Heart right ventricle (tissue), 16 donors: Measurements from ENCODE around the gene ASXL3. TPM values are rescaled to one million over a fixed set of nuclear protein-coding genes. Genes with fewer than 3 reads are reported as not detected.

Source experiments
- ATAC-seq, 8 donors: fragments of 200-7000 bp; cut with Tn5 transposase; one replicate each; pipeline ENCODE4 v1.9.1; 2020; ENCODE audit warnings: mild to moderate bottlenecking in 8 of 8, moderate library complexity in 8 of 8, moderate number of reproducible peaks in 1 of 8
- DNase-seq, 2 donors: peaks; one replicate each; pipeline ENCODE4 v3.0.0-alpha.2; 2020
- H3K27ac ChIP-seq, 10 donors: fragments of 200-600 bp; sonication (generic) in 2 of 10; one replicate each; pipeline versions ENCODE4 v1.5.0 to v1.8.0; 2020 to 2022; ENCODE audit warnings: mild to moderate bottlenecking in 3 of 10
- H3K27me3 ChIP-seq, 7 donors: fragments of 200-600 bp; one replicate each; pipeline ENCODE4 v1.8.0; 2021 to 2022; ENCODE audit warnings: mild to moderate bottlenecking in 2 of 7
- H3K36me3 ChIP-seq, 9 donors: fragments of 200-600 bp; sonication (generic) in 1 of 9; one replicate each; pipeline versions ENCODE4 v1.5.0 to v1.8.0; 2020 to 2022; ENCODE audit warnings: mild to moderate bottlenecking in 2 of 9
- H3K4me1 ChIP-seq, 9 donors: fragments of 200-600 bp; sonication (generic) in 1 of 9; one replicate each; pipeline versions ENCODE4 v1.5.0 to v1.8.0; 2020 to 2022; ENCODE audit warnings: mild to moderate bottlenecking in 4 of 9
- H3K4me3 ChIP-seq, 10 donors: fragments of 200-600 bp; sonication (generic) in 2 of 10; one replicate each; pipeline versions ENCODE4 v1.5.0 to v1.8.0; 2020 to 2022; ENCODE audit warnings: mild to moderate bottlenecking in 7 of 10, moderate library complexity in 2 of 10
- H3K9me3 ChIP-seq, 11 donors: fragments of 200-600 bp in 10 of 11; sonication (generic) in 2 of 11; one replicate each; pipeline versions ENCODE4 v1.5.0 to v1.8.0; 2013 to 2022; ENCODE audit warnings: mild to moderate bottlenecking in 2 of 11, control low read depth in 1 of 11, moderate library complexity in 1 of 11
- WGBS, 2 donors: extraction: QIAGEN DNeasy Blood & Tissue Kit; methylation state at CpG; one replicate each; pipeline ENCODE4 v1.1.7; 2013; ENCODE audit warnings: inconsistent platforms in 1 of 2; 5-methylcytosine and 5-hydroxymethylcytosine counted together
- intact Hi-C, 10 donors: fragments of 100-400 bp; cut with DNase I; formaldehyde crosslinking; loops; one replicate each; pipeline versions ENCODE4 v1.11.1 to v1.14.2; 2022
- polyA plus RNA-seq, 2 donors: library from polyadenylated mRNA; stranded (reverse); fragments of 200-250 nt; gene quantifications; one replicate each; pipeline ENCODE4 v1.2.3, GENCODE V29; 2013
- total RNA-seq, 10 donors: library from RNA; stranded (reverse); fragmentation: NEBNext Ultra II Directional in 3 of 10; extraction: Animal tissue kit (Norgen Biotek cat#: 25700) in 3 of 10; gene quantifications; one replicate each; pipeline versions ENCODE4 v1.2.1 to v1.2.4, GENCODE V29; 2021 to 2023
- TF ChIP-seq, protein P1 (sequence below), 9 donors: fragments of 200-600 bp; sonication (generic) in 2 of 9; IDR thresholded peaks; one replicate each; pipeline versions ENCODE4 v1.5.0 to v1.8.0; 2021 to 2022; ENCODE audit warnings: antibody characterized with exemption in 9 of 9, mild to moderate bottlenecking in 5 of 9, moderate library complexity in 1 of 9
- donor health status: Arrhythmogenic right ventricular cardiomyopathy.
- donor health status: ischemic (EF 13 %, LVEDD 7.1; RV severe dilation, severe dysfunction).
- donor health status: healthy with polysubstance abuse.
- donor health status: DM: no; HTN: yes; CAD: no.
- donor health status: DM: no; HTN: no; CAD: no.
- donor health status: ischemic (EF 25% LVEDD 6.9; RV normal size, moderate dysfunction).
- donor health status: ischemic (EF 25% LVEDD 5.7; RV mildly dilated, moderate dysfunction).
- donor health status: healthy.
- donor health status: DM: yes; HTN: yes; CAD: no.
- donor health status: Ischemic cardiomyopathy.
- donor health status: ischemic (EF 35%, LVEDD 5.7; RV mildly dilated, moderate dysfunction).
- donor health status: nonischemic (EF 11% LVEDD 7.7; RV severe dilation, severe dysfunction).
- donor health status: DM: yes; HTN: yes; CAD: no.
- donor health status: PGD.
- donor health status: ischemic (EF 29% LVEDD 5.4; RV normal size, mild dysfunction).
- donor health status: nonischemic (EF 23%, LVEDD 6.1; RV moderate dilation, normal function).

ASXL3 gene
- total and polyA plus RNA-seq, 12 donors, result 0.12 to 8.1 (median 4.3) TPM

GRCh38 chr18:33673689-33674088 is 95.7 kb downstream of the ASXL3 start:
- no peak for DNase-seq
- intact Hi-C loops, result no loop called here
- Histone ChIP-seq H3K27ac (no peak overlapping the region), H3K4me1 (no peaks in the 10 kb centered on the region), H3K36me3 (no peaks in the 10 kb centered on the region), H3K27me3 (no peaks in the 10 kb centered on the region), H3K9me3 (no peaks in the 10 kb centered on the region), H3K4me3 (no peak overlapping the region)
- ATAC-seq, result no peak
- TF ChIP-seq, protein P1, sequence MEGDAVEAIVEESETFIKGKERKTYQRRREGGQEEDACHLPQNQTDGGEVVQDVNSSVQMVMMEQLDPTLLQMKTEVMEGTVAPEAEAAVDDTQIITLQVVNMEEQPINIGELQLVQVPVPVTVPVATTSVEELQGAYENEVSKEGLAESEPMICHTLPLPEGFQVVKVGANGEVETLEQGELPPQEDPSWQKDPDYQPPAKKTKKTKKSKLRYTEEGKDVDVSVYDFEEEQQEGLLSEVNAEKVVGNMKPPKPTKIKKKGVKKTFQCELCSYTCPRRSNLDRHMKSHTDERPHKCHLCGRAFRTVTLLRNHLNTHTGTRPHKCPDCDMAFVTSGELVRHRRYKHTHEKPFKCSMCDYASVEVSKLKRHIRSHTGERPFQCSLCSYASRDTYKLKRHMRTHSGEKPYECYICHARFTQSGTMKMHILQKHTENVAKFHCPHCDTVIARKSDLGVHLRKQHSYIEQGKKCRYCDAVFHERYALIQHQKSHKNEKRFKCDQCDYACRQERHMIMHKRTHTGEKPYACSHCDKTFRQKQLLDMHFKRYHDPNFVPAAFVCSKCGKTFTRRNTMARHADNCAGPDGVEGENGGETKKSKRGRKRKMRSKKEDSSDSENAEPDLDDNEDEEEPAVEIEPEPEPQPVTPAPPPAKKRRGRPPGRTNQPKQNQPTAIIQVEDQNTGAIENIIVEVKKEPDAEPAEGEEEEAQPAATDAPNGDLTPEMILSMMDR (IDR thresholded peaks at IDR 0.05), result no peak
- WGBS, 2 donors, result 86 to 88% methylated on average over 4 of the region's 4 CpGs

DNA sequence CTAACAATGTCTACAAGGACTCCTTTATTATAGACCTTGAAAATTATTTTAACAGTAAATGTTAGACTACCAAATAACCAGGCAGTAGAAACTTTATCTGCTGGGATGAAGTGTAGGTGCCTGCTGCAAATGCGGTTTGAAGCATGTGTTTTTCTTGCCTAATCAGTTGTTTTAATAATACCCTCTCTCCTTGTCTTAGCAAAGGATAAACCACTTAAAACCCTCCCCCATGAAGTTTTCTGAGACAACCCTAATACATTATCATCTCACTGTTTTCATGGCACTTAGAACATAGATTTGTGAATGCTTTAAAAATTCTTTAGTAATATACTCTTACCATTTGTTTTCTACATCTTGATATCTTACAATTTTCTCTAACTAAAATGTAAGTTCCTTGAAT is 98.6 kb downstream of the ASXL3 start:
- ATAC-seq, result no peak
- WGBS, 2 donors, result 27 to 28% methylated on average over 1 of the region's 1 CpG
- H3K27me3 ChIP-seq, result no peaks in the 10 kb centered on the region
- no peaks in the 10 kb centered on the region for H3K4me1 ChIP-seq
- TF ChIP-seq, protein P1 (IDR thresholded peaks at IDR 0.05), result no peak
- H3K36me3 ChIP-seq, result no peaks in the 10 kb centered on the region
- no peak for DNase-seq
- no peak overlapping the region for H3K27ac ChIP-seq
- no peaks in the 10 kb centered on the region for H3K9me3 ChIP-seq
- intact Hi-C loops, result no loop called here
- H3K4me3 ChIP-seq, result no peak overlapping the region

GRCh38 chr18:33677891-33678290 is 99.9 kb downstream of the ASXL3 start:
- no peaks in the 10 kb centered on the region for H3K27me3 ChIP-seq
- ATAC-seq (no peak), DNase-seq (no peak)
- TF ChIP-seq, protein P1 (IDR thresholded peaks at IDR 0.05), result no peak
- no peaks in the 10 kb centered on the region for H3K9me3 ChIP-seq
- H3K27ac ChIP-seq, result no peak overlapping the region
- no peak overlapping the region for H3K4me3 ChIP-seq
- 97 to 98% methylated on average over 2 of the region's 2 CpGs for WGBS, 2 donors
- intact Hi-C loops, result no loop called here
- no peaks in the 10 kb centered on the region for H3K4me1 ChIP-seq
- no peaks in the 10 kb centered on the region for H3K36me3 ChIP-seq

DNA sequence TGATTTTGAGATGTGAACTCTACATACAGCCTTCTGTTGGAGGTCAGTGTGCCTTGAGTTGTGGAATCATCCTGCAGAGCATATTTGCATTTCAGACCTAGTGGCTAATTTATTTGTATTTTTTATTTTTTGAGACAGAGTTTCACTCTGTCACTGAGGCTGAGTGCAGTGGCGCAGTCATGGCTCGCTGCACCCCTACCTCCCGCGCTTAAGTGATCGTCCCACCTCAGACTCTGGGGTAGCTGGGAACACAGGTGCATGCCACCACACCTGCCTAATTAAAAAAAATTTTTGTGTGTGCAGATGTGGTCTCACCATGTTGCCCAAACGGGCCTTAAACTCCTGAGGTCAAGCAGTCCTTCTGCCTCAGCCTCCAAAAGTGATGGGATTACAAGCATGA is 104.4 kb downstream of the ASXL3 start:
- TF ChIP-seq, protein P1 (IDR thresholded peaks at IDR 0.05), result no peak
- no peak overlapping the region for H3K4me3 ChIP-seq
- ATAC-seq (no peak), DNase-seq (no peak)
- H3K36me3 ChIP-seq, result no peaks in the 10 kb centered on the region
- 94 to 95% methylated on average over 6 of the region's 6 CpGs for WGBS, 2 donors
- no peak overlapping the region for H3K27ac ChIP-seq
- H3K27me3 ChIP-seq, result no peaks in the 10 kb centered on the region
- H3K4me1 ChIP-seq, result peaks cover 0 to 9% (median 0%) of the 10 kb centered on the region in 9 donors
- H3K9me3 ChIP-seq, result no peaks in the 10 kb centered on the region
- intact Hi-C loops, result loop anchor here in 1 of 10 donors (10.0 kb wide), 1 partner anchor 62 kb away; no protein-coding TSS in a partner anchor
